Mesothelial cell of epicardium (in vitro differentiated cells): Measurements from ENCODE around the gene ZSCAN18. TPM values are rescaled to one million over a fixed set of nuclear protein-coding genes. Genes with fewer than 3 reads are reported as not detected.

ENCODE experiments used
- DNase-seq, 2 experiments: peaks; one replicate each; pipeline ENCODE4 v3.0.0; 2021; ENCODE audit warnings: low spot score in 2 of 2; ENCODE audit not compliant: unreplicated experiment in 2 of 2
- H3K27ac Mint-ChIP-seq: 2 replicates; pipeline ENCODE4 v1.8.0; 2021; ENCODE audit warnings: mixed read lengths
- H3K27me3 Mint-ChIP-seq: 2 replicates; pipeline ENCODE4 v1.8.0; 2021; ENCODE audit warnings: low read depth, mixed read lengths
- H3K36me3 Mint-ChIP-seq: 2 replicates; pipeline ENCODE4 v1.8.0; 2021; ENCODE audit warnings: mixed read lengths
- H3K4me1 Mint-ChIP-seq: 2 replicates; pipeline ENCODE4 v1.8.0; 2021; ENCODE audit warnings: mixed read lengths
- H3K4me3 Mint-ChIP-seq: 2 replicates; pipeline ENCODE4 v1.8.0; 2021; ENCODE audit warnings: mild to moderate bottlenecking, moderate library complexity, mixed read lengths
- H3K9me3 Mint-ChIP-seq: 2 replicates; pipeline ENCODE4 v1.8.0; 2021; ENCODE audit warnings: mixed read lengths
- total RNA-seq: library from RNA; stranded (reverse); gene quantifications from 3 replicates; pipeline ENCODE4 v1.2.1, GENCODE V29; 2021
- TF ChIP-seq, protein P1 (sequence below): fragments of 200-600 bp; sonication (generic); IDR thresholded peaks from one replicate; pipeline ENCODE4 v1.5.0; 2021; ENCODE audit warnings: antibody characterized with exemption; ENCODE audit not compliant: unreplicated experiment

Gene ZSCAN18
- total RNA-seq, 1 donor from 2014 or later = 85.9 TPM

- Mint-ChIP-seq H3K9me3 (peaks cover 31% of the 10 kb centered on the region), H3K27ac (no peak overlapping the region), H3K4me3 (no peak overlapping the region), H3K27me3 (no peaks in the 10 kb centered on the region), H3K4me1 (peaks cover 5% of the 10 kb centered on the region), H3K36me3 (peaks cover 43% of the 10 kb centered on the region)
- DNase-seq = no peak
- TF ChIP-seq, protein P1, sequence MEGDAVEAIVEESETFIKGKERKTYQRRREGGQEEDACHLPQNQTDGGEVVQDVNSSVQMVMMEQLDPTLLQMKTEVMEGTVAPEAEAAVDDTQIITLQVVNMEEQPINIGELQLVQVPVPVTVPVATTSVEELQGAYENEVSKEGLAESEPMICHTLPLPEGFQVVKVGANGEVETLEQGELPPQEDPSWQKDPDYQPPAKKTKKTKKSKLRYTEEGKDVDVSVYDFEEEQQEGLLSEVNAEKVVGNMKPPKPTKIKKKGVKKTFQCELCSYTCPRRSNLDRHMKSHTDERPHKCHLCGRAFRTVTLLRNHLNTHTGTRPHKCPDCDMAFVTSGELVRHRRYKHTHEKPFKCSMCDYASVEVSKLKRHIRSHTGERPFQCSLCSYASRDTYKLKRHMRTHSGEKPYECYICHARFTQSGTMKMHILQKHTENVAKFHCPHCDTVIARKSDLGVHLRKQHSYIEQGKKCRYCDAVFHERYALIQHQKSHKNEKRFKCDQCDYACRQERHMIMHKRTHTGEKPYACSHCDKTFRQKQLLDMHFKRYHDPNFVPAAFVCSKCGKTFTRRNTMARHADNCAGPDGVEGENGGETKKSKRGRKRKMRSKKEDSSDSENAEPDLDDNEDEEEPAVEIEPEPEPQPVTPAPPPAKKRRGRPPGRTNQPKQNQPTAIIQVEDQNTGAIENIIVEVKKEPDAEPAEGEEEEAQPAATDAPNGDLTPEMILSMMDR = no peak
These were observed 5.0 kb downstream of the ZSCAN18 start for GRCh38 chr19:58093071-58093470.

- Mint-ChIP-seq H3K4me1 (no peaks in the 10 kb centered on the region), H3K27ac (no peak overlapping the region), H3K36me3 (peaks cover 56% of the 10 kb centered on the region), H3K9me3 (peaks cover 28% of the 10 kb centered on the region), H3K4me3 (no peak overlapping the region), H3K27me3 (no peaks in the 10 kb centered on the region)
- TF ChIP-seq, protein P1 = no peak
- no peak for DNase-seq
These were observed 6.6 kb downstream of the ZSCAN18 start for GRCh38 chr19:58091251-58091995.

DNA sequence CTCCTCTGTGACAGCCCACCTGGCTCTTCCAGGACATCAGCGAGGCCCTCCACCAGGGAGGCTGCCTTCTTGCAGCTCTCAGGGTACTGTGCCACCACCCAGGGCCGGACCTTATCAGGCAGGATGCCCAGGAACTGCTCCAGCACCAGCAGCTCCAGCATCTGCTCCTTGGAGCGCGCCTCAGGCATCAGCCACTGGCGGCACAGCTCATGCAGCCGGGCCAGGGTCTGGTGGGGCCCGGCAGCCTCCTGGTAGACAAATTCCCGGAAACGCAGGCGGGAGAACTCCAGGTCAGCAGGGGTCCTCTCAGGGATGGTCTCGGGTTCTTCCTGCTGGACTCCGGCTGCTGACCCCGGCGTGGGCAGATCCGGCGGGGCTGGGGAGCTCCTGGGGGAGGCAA, 8.2 kb downstream of the ZSCAN18 start:
- Mint-ChIP-seq H3K9me3 (peaks cover 23% of the 10 kb centered on the region), H3K27ac (no peak overlapping the region), H3K4me3 (no peak overlapping the region), H3K36me3 (peaks cover 62% of the 10 kb centered on the region), H3K4me1 (no peaks in the 10 kb centered on the region), H3K27me3 (no peaks in the 10 kb centered on the region)
- DNase-seq = no peak
- TF ChIP-seq, protein P1 = no peak

DNA sequence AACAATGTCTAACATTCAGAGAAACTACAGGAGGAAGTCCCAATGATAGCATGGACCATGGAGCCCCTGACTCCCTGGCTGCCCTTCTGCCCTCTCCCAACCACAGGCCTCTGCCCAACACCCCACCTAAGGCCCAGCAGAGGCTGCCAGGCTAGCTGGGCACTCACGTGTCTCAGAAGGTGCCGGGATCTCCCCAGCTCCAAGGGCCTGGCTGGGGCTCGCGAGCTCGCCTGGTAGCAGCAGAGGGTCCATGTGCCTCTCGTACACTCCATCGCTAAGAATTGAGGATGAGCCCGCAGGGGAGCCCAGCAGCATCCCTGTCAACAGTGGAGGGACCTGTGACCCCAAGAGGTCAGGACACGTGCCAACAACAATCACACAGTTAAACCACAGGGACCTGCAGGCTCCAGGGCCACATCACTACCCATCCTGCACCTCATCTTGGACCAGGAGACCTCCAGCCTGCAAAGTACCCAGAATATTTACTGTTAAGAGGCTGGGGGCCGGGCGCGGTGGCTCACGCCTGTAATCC, 9.4 kb downstream of the ZSCAN18 start:
- no peak for DNase-seq
- Mint-ChIP-seq H3K9me3 (peaks cover 29% of the 10 kb centered on the region), H3K27me3 (no peaks in the 10 kb centered on the region), H3K36me3 (peaks cover 66% of the 10 kb centered on the region), H3K4me3 (no peak overlapping the region), H3K4me1 (no peaks in the 10 kb centered on the region), H3K27ac (no peak overlapping the region)
- TF ChIP-seq, protein P1 = no peak

DNA sequence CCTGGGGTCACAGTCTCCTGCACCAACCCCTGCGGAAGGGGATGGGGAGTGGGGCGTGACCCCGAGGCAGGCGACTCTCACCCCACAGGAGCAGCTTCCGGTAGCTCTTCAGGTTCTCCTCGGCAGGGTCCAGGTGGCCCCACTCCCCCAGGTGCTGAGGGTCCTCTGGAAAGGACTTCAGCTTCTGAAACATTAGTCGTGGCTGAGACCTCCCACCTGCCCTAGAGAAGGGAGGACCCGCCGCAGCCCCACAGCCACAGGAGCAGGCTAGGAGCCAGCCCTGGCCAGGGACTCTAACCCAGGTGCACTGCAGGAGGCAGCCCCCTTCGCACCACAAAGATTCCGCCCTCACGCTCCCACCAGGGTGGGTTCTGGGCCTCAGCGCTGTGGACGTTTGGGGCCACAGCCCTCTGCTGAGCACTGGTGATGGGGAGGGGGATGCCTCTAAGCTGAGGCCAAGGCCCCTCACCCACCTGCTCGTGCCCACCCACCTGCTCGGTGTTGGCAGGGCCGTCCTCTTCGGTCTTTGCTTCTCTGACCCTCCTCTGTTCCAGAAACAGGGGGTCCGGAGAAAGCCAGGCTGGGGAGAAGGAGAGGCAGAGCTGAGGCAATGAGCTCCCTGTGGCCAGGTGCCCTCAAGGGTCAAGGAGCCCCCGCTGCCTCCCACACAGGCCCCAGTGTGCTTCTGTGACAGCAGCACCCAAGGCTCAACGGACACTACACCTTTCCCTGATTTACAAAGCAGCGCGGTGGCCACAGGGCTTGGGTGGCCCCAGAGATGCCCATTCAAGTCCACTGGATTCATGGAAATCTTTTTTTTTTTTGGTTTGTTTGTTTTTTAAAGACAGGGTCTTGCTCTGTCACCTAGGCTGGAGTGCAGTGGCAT, 11.0 kb downstream of the ZSCAN18 start:
- TF ChIP-seq, protein P1 = no peak
- Mint-ChIP-seq H3K36me3 (peaks cover 67% of the 10 kb centered on the region), H3K27ac (no peak overlapping the region), H3K4me1 (no peaks in the 10 kb centered on the region), H3K27me3 (no peaks in the 10 kb centered on the region), H3K9me3 (peaks cover 30% of the 10 kb centered on the region), H3K4me3 (no peak overlapping the region)
- no peak for DNase-seq
